H1 (cell line): ENCODE data around the gene SMCHD1. TPM values are rescaled to one million over a fixed set of nuclear protein-coding genes. Genes with fewer than 3 reads are reported as not detected.

Experiments used
- CTCF ChIA-PET: fragments of 300-600 bp; sonication (Branson Sonifier 250); formaldehyde crosslinking; loops from one replicate; lab custom pipeline; 2021; ENCODE audit not compliant: partially characterized antibody; lab: Charles Lee
- POLR2A ChIA-PET: fragments of 300-600 bp; sonication (Branson Sonifier 250); formaldehyde crosslinking; loops from one replicate; lab custom pipeline; 2021; ENCODE audit warnings: inconsistent platforms; ENCODE audit not compliant: partially characterized antibody; lab: Charles Lee
- DNase-seq, 2 experiments: peaks; one replicate each; pipeline versions ENCODE4 v3.0.0 to v3.0.0-alpha.2; 2010 to 2022; ENCODE audit warnings: low spot score in 2 of 2, low read depth in 1 of 2, mixed read lengths in 1 of 2
- FAIRE-seq: peaks from 2 replicates; lab custom pipeline; 2011; peaks lifted over from hg19 to GRCh38; lab: Jason Lieb, UNC
- H2AFZ ChIP-seq: 2 replicates; pipeline ENCODE4 v1.8.1; 2012; ENCODE audit warnings: low read length, inconsistent platforms
- H2AK5ac ChIP-seq: 2 replicates; pipeline ENCODE4 v1.6.1; 2013; ENCODE audit warnings: low read depth, low read length
- H2BK120ac ChIP-seq: replicated peaks from 2 replicates; pipeline ENCODE3; 2013; ENCODE audit warnings: low read depth, low read length, inconsistent platforms
- H2BK12ac ChIP-seq: 2 replicates; pipeline ENCODE4 v1.6.1; 2013; ENCODE audit warnings: low read depth, low read length
- H2BK15ac ChIP-seq: 2 replicates; pipeline ENCODE4 v1.6.1; 2013; ENCODE audit warnings: low read length
- H2BK20ac ChIP-seq: 2 replicates; pipeline ENCODE4 v1.6.1; 2013; ENCODE audit warnings: low read length
- H2BK5ac ChIP-seq: 2 replicates; pipeline ENCODE4 v1.6.1; 2013; ENCODE audit warnings: low read depth, low read length
- H3K14ac ChIP-seq: 2 replicates; pipeline ENCODE4 v1.6.1; 2013; ENCODE audit warnings: inconsistent platforms; ENCODE audit not compliant: insufficient read length
- H3K18ac ChIP-seq: 2 replicates; pipeline ENCODE4 v1.6.1; 2013; ENCODE audit warnings: low read length; ENCODE audit errors: extremely low read depth
- H3K23ac ChIP-seq: 2 replicates; pipeline ENCODE4 v1.6.1; 2013; ENCODE audit warnings: inconsistent platforms; ENCODE audit not compliant: insufficient read length
- H3K23me2 ChIP-seq: 2 replicates; pipeline ENCODE4 v1.6.1; 2013; ENCODE audit warnings: low read depth, low read length
- H3K27ac ChIP-seq: 2 replicates; pipeline ENCODE4 v1.6.1; 2011; ENCODE audit warnings: low read depth, low read length, inconsistent platforms
- H3K27me3 ChIP-seq, 4 experiments: replicated peaks in 1 of 4; 1 replicate in 1 of 4; 2 replicates in 3 of 4; pipeline versions ENCODE4 v1.6.1 to v1.8.1; 2011 to 2013; ENCODE audit warnings: low read length in 3 of 4, mild to moderate bottlenecking in 3 of 4, inconsistent platforms in 2 of 4, mixed read lengths in 2 of 4, moderate library complexity in 1 of 4; ENCODE audit not compliant: control insufficient read depth in 3 of 4, insufficient read depth in 3 of 4; ENCODE audit errors: extremely low read depth in 1 of 4
- H3K36me3 ChIP-seq, 4 experiments: 2 replicates each; pipeline versions ENCODE4 v1.6.1 to v1.8.1; 2011 to 2013; ENCODE audit warnings: mild to moderate bottlenecking in 4 of 4, low read length in 3 of 4, moderate library complexity in 2 of 4, control low read depth in 1 of 4, inconsistent platforms in 1 of 4; ENCODE audit not compliant: insufficient read depth in 4 of 4, control insufficient read depth in 2 of 4
- H3K4ac ChIP-seq: replicated peaks from 2 replicates; pipeline ENCODE3; 2013; ENCODE audit warnings: low read length, low read depth, mixed read lengths, inconsistent platforms; ENCODE audit not compliant: insufficient read length
- H3K4me1 ChIP-seq, 4 experiments: replicated peaks in 1 of 4; 1 replicate in 1 of 4; 2 replicates in 3 of 4; pipeline versions ENCODE4 v1.6.1 to v1.8.1; 2011 to 2013; ENCODE audit warnings: low read length in 3 of 4, inconsistent platforms in 2 of 4, mixed read lengths in 1 of 4; ENCODE audit not compliant: insufficient read depth in 4 of 4, control insufficient read depth in 3 of 4
- H3K4me2 ChIP-seq, 2 experiments: 2 replicates each; pipeline versions ENCODE4 v1.6.1 to v1.8.1; 2011 to 2013; ENCODE audit warnings: low read depth in 2 of 2, low read length in 2 of 2, control low read depth in 1 of 2, inconsistent platforms in 1 of 2, mild to moderate bottlenecking in 1 of 2; ENCODE audit not compliant: insufficient read depth in 1 of 2
- H3K4me3 ChIP-seq, 4 experiments: fragments of 200-600, 300-600 bp in 1 of 4; sonication (generic), shearing (Covaris generic), sonication (Bioruptor Twin) in 1 of 4; 2 replicates each; pipeline versions ENCODE4 v1.5.1 to v1.8.1; 2011 to 2016; ENCODE audit warnings: low read length in 4 of 4, low read depth in 3 of 4, control low read depth in 2 of 4, inconsistent platforms in 2 of 4, mild to moderate bottlenecking in 2 of 4, mixed read lengths in 1 of 4, moderate library complexity in 1 of 4; ENCODE audit not compliant: insufficient read depth in 2 of 4; ENCODE audit errors: extremely low read depth in 1 of 4
- H3K56ac ChIP-seq: replicated peaks from 2 replicates; pipeline ENCODE3; 2013; ENCODE audit warnings: low read depth, mild to moderate bottlenecking, mixed read lengths, low read length, inconsistent platforms; ENCODE audit not compliant: insufficient read length
- H3K79me1 ChIP-seq: 2 replicates; pipeline ENCODE4 v1.6.1; 2013; ENCODE audit warnings: low read depth, low read length, control low read depth
- H3K79me2 ChIP-seq, 2 experiments: 2 replicates each; pipeline versions ENCODE4 v1.6.1 to v1.8.1; 2012 to 2013; ENCODE audit warnings: low read length in 2 of 2, mild to moderate bottlenecking in 2 of 2, inconsistent platforms in 1 of 2; ENCODE audit not compliant: insufficient read depth in 2 of 2, control insufficient read depth in 1 of 2
- H3K9ac ChIP-seq, 4 experiments: replicated peaks in 1 of 4; 1 replicate in 1 of 4; 2 replicates in 3 of 4; pipeline versions ENCODE4 v1.6.1 to v1.8.1; 2011 to 2013; ENCODE audit warnings: low read depth in 3 of 4, low read length in 3 of 4, control low read depth in 2 of 4, mild to moderate bottlenecking in 2 of 4, moderate library complexity in 2 of 4, inconsistent platforms in 1 of 4; ENCODE audit errors: extremely low read depth in 1 of 4
- H3K9me3 ChIP-seq, 2 experiments: 2 replicates each; pipeline versions ENCODE4 v1.6.1 to v1.8.1; 2012 to 2013; ENCODE audit warnings: mild to moderate bottlenecking in 2 of 2, moderate library complexity in 2 of 2, control low read depth in 1 of 2, inconsistent platforms in 1 of 2, low read depth in 1 of 2, low read length in 1 of 2, mixed read lengths in 1 of 2; ENCODE audit not compliant: insufficient read depth in 2 of 2
- H4K20me1 ChIP-seq, 2 experiments: replicated peaks in 1 of 2; 2 replicates each; pipeline versions ENCODE3 to v1.8.1; 2011 to 2013; ENCODE audit warnings: inconsistent platforms in 2 of 2, low read length in 2 of 2, mild to moderate bottlenecking in 1 of 2; ENCODE audit not compliant: insufficient read depth in 2 of 2, control insufficient read depth in 1 of 2
- H4K5ac ChIP-seq: 2 replicates; pipeline ENCODE4 v1.6.1; 2013; ENCODE audit warnings: low read length, low read depth, mixed read lengths, inconsistent platforms; ENCODE audit not compliant: insufficient read length
- H4K8ac ChIP-seq: 2 replicates; pipeline ENCODE4 v1.8.0; 2013; ENCODE audit warnings: mild to moderate bottlenecking, moderate library complexity, low read length, inconsistent platforms; ENCODE audit not compliant: insufficient read depth; ENCODE audit errors: extremely low read depth
- H4K91ac ChIP-seq: replicated peaks from 2 replicates; pipeline ENCODE3; 2013; ENCODE audit warnings: low read length, mixed read lengths, inconsistent platforms; ENCODE audit not compliant: insufficient read length
- ASH2L ChIP-seq: fragments of 200-600, 300-600 bp; sonication (generic); IDR thresholded peaks from one replicate; pipeline ENCODE4 v1.7.1; 2017; ENCODE audit warnings: low read length
- BACH1 ChIP-seq: IDR thresholded peaks from 2 replicates; pipeline ENCODE4 v1.6.1; 2012; ENCODE audit warnings: low read length, improper control_type of control experiment
- BRCA1 ChIP-seq: IDR thresholded peaks from 2 replicates; pipeline ENCODE4 v1.6.1; 2012; ENCODE audit warnings: low read depth, low read length, improper control_type of control experiment
- CEBPB ChIP-seq: IDR thresholded peaks from 2 replicates; pipeline ENCODE4 v1.6.1; 2012; ENCODE audit warnings: low read depth, low read length
- EP300 ChIP-seq, 2 experiments: IDR thresholded peaks; 1 replicate in 1 of 2; 2 replicates in 1 of 2; pipeline ENCODE4 v1.6.1; 2011 to 2012; ENCODE audit warnings: low read depth in 2 of 2, low read length in 2 of 2, mild to moderate bottlenecking in 2 of 2, borderline replicate concordance in 1 of 2, inconsistent platforms in 1 of 2, moderate library complexity in 1 of 2
- GABPA ChIP-seq: IDR thresholded peaks from 2 replicates; pipeline ENCODE4 v1.6.1; 2011; ENCODE audit warnings: mild to moderate bottlenecking, low read length, moderate library complexity, borderline replicate concordance; ENCODE audit not compliant: insufficient read depth
- JUN ChIP-seq: IDR thresholded peaks from 2 replicates; pipeline ENCODE4 v1.6.1; 2011; ENCODE audit warnings: low read depth, mild to moderate bottlenecking, improper control_type of control experiment, low read length
- KDM4A ChIP-seq: IDR thresholded peaks from one replicate; pipeline ENCODE4 v1.7.1; 2012; ENCODE audit warnings: low read depth, mild to moderate bottlenecking, moderate library complexity, low read length, inconsistent platforms; ENCODE audit not compliant: severe bottlenecking
- SIX5 ChIP-seq: IDR thresholded peaks from 2 replicates; pipeline ENCODE4 v1.6.1; 2011; ENCODE audit warnings: mild to moderate bottlenecking, low read depth, low read length
- TBP ChIP-seq: IDR thresholded peaks from 2 replicates; pipeline ENCODE4 v1.6.1; 2011; ENCODE audit warnings: low read depth, low read length, improper control_type of control experiment
- WGBS, 2 experiments: shearing (Covaris generic) in 1 of 2; methylation state at CpG; one replicate each; pipeline versions ENCODE4 v1.1.6 to v1.1.7; 2013 to 2015; ENCODE audit warnings: low lambda C conversion rate in 2 of 2, mixed read lengths in 2 of 2, inconsistent platforms in 1 of 2, low coverage in 1 of 2, missing lambda C conversion rate in 1 of 2; ENCODE audit not compliant: insufficient replicate concordance in 2 of 2, insufficient coverage in 1 of 2, insufficient read length in 1 of 2; ENCODE audit errors: extremely low coverage in 1 of 2, missing lambda C conversion rate in 1 of 2; 5-methylcytosine and 5-hydroxymethylcytosine counted together
- polyA plus RNA-seq, 7 experiments: library from polyadenylated mRNA; depleted of rRNA in 3 of 7; stranded (reverse) in 5 of 7; unstranded in 2 of 7; fragments of >200 nt in 5 of 7; fragments of 200-250 nt in 2 of 7; gene quantifications; 1 replicate in 5 of 7; 2 replicates in 1 of 7; 4 replicates in 1 of 7; pipeline versions ENCODE4 v1.2.1 to v1.2.3, GENCODE V29; 2011 to 2013; ENCODE audit warnings: missing spikeins in 2 of 7, mixed read lengths in 2 of 7
- total RNA-seq: library from RNA; stranded (reverse); fragmentation: NEBNext Ultra II Directional; extraction: Animal tissue kit (Norgen Biotek cat#: 25700); gene quantifications from 2 replicates; pipeline ENCODE4 v1.2.1, GENCODE V29; 2021
- TF ChIP-seq, protein P1 (sequence below): IDR thresholded peaks from 2 replicates; pipeline ENCODE4 v1.6.1; 2012; ENCODE audit warnings: low read length, inconsistent platforms
- TF ChIP-seq, protein P2 (sequence below): IDR thresholded peaks from 2 replicates; pipeline ENCODE4 v1.6.1; 2011; ENCODE audit warnings: low read depth, mild to moderate bottlenecking, low read length; ENCODE audit not compliant: insufficient read depth

The SMCHD1 gene
- total and polyA plus RNA-seq, 2 of the 8 experiments (the other 6 are each of a cell fraction or from before 2014, with no cell fraction given), result 9.3 to 32.0 TPM

DNA sequence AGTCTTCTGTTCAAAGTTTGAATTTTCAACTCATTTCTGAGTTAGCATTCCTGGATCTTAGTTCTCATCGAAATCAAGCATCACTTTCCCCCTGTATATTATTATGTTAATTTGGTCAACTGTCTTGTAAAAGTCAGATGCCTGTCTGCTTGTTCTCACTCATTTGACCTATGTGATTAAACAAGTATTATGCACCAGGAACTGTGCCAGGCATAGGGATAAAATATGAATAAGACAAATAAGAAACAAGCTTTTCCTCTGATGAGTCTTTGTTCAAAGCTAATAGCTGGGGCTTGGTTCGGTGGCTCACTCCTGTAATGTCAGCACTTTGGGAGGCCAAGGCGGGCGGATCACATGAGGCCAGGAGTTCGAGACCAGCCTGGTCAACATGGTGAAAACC lies 171.5 kb downstream of the SMCHD1 start:
- Histone ChIP-seq H3K27ac (no peak overlapping the region), H4K8ac (no peak overlapping the region), H2BK15ac (no peak overlapping the region), H3K23ac (no peak overlapping the region), H3K4me3 (no peak overlapping the region), H3K56ac (no peak overlapping the region), H4K5ac (no peak overlapping the region), H2AFZ (peak overlapping the region; percentile 49; the same call in 1 of the 2 replicates), H3K9me3 (no peaks in the 10 kb centered on the region), H3K4me1 (no peaks in the 10 kb centered on the region), H4K20me1 (no peaks in the 10 kb centered on the region), H4K91ac (no peak overlapping the region), H3K27me3 (no peaks in the 10 kb centered on the region), H3K18ac (no peak overlapping the region), H3K14ac (no peak overlapping the region), H3K23me2 (no peaks in the 10 kb centered on the region), H3K4ac (no peak overlapping the region), H2BK120ac (no peak overlapping the region), H2BK12ac (no peak overlapping the region), H3K79me1 (no peaks in the 10 kb centered on the region), H2BK20ac (no peak overlapping the region), H3K9ac (no peak overlapping the region), H3K79me2 (no peaks in the 10 kb centered on the region), H2BK5ac (no peak overlapping the region), H3K4me2 (no peak overlapping the region), H2AK5ac (no peak overlapping the region), H3K36me3 (no peaks in the 10 kb centered on the region)
- CTCF ChIA-PET, result interaction anchor here (1.2 kb wide), 1 partner anchor 10 kb away, joined by 3 read pairs; no protein-coding TSS in a partner anchor
- FAIRE-seq (no peak), DNase-seq (no peak)
- 88% methylated on average over 5 of the region's 5 CpGs; no CpG with 5 or more reads in 1 of the 2 experiments for WGBS, 2 experiments
- POLR2A ChIA-PET, result interaction anchor here (1.1 kb wide), 1 partner anchor 35 kb away, joined by 3 read pairs; no protein-coding TSS in a partner anchor
- no peak for TF ChIP-seq ASH2L
- no peak for TF ChIP-seq BACH1
- TF ChIP-seq SIX5, result no peak
- TF ChIP-seq KDM4A, result no peak
- TF ChIP-seq CEBPB, result no peak
- TF ChIP-seq TBP, result no peak
- TF ChIP-seq, protein P1, sequence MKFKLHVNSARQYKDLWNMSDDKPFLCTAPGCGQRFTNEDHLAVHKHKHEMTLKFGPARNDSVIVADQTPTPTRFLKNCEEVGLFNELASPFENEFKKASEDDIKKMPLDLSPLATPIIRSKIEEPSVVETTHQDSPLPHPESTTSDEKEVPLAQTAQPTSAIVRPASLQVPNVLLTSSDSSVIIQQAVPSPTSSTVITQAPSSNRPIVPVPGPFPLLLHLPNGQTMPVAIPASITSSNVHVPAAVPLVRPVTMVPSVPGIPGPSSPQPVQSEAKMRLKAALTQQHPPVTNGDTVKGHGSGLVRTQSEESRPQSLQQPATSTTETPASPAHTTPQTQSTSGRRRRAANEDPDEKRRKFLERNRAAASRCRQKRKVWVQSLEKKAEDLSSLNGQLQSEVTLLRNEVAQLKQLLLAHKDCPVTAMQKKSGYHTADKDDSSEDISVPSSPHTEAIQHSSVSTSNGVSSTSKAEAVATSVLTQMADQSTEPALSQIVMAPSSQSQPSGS, result no peak
- TF ChIP-seq BRCA1, result no peak
- no peak for TF ChIP-seq GABPA
- TF ChIP-seq, protein P2, sequence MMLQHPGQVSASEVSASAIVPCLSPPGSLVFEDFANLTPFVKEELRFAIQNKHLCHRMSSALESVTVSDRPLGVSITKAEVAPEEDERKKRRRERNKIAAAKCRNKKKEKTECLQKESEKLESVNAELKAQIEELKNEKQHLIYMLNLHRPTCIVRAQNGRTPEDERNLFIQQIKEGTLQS, result no peak
- no peak for TF ChIP-seq EP300 (IDR thresholded peaks at IDR 0.05; ENCODE audit: borderline replicate concordance in 1 of 2, low read depth in 2 of 2, low read length in 2 of 2)
- no peak for TF ChIP-seq JUN
